Keratinocyte (primary cell): ENCODE results near the gene NCS1.

Experiments
- EZH2 ChIP-seq: IDR thresholded peaks from one replicate; pipeline ENCODE4 v1.6.1; 2012; ENCODE audit warnings: inconsistent platforms, mild to moderate bottlenecking, low read length, moderate library complexity
- TF ChIP-seq, protein P1 (sequence below), 3 experiments: IDR thresholded peaks in 1 of 3; conservative IDR thresholded peaks in 1 of 3; optimal IDR thresholded peaks in 1 of 3; 2 replicates in 2 of 3; 3 replicates in 1 of 3; pipeline versions ENCODE3 to v1.5.1; 2011; ENCODE audit warnings: low read length in 3 of 3, mild to moderate bottlenecking in 3 of 3, moderate library complexity in 2 of 3, control low read depth in 1 of 3, inconsistent platforms in 1 of 3; ENCODE audit not compliant: insufficient read depth in 2 of 3; ENCODE audit errors: extremely low read depth in 1 of 3

- TF ChIP-seq, protein P1, sequence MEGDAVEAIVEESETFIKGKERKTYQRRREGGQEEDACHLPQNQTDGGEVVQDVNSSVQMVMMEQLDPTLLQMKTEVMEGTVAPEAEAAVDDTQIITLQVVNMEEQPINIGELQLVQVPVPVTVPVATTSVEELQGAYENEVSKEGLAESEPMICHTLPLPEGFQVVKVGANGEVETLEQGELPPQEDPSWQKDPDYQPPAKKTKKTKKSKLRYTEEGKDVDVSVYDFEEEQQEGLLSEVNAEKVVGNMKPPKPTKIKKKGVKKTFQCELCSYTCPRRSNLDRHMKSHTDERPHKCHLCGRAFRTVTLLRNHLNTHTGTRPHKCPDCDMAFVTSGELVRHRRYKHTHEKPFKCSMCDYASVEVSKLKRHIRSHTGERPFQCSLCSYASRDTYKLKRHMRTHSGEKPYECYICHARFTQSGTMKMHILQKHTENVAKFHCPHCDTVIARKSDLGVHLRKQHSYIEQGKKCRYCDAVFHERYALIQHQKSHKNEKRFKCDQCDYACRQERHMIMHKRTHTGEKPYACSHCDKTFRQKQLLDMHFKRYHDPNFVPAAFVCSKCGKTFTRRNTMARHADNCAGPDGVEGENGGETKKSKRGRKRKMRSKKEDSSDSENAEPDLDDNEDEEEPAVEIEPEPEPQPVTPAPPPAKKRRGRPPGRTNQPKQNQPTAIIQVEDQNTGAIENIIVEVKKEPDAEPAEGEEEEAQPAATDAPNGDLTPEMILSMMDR (optimal IDR thresholded peaks at IDR 0.05 in 1 of 3, IDR thresholded peaks at IDR 0.05 in 1 of 3, conservative IDR thresholded peaks at IDR 0.05 in 1 of 3; ENCODE audit: extremely low read depth in 1 of 3, insufficient read depth in 2 of 3, low read length in 3 of 3) = no peak
- no peak for TF ChIP-seq EZH2
Observed at GRCh38 chr9:130180516-130180915, 8.3 kb downstream of the NCS1 start.
